Panc1 (cell line): ENCODE measurements around the gene KBTBD3. TPM values are rescaled to one million over a fixed set of nuclear protein-coding genes. Genes with fewer than 3 reads are reported as not detected.

Source experiments
- ATAC-seq: fragments of 200-7000 bp; cut with Tn5 transposase; 2 replicates; pipeline ENCODE4 v1.9.1; 2020; ENCODE audit warnings: mild to moderate bottlenecking, moderate library complexity
- BruUV-seq: library from RNA; stranded (reverse); fragments of 400-500 nt; replicated peaks from 2 replicates; lab custom pipeline; 2021; lab: Mats Ljungman, UMichigan
- CTCF ChIA-PET: fragments of 300-600 bp; sonication (Branson Sonifier 250); formaldehyde crosslinking; loops from one replicate; lab custom pipeline; 2022; ENCODE audit warnings: antibody characterized with exemption; lab: Charles Lee
- POLR2A ChIA-PET: fragments of 300-600 bp; sonication (Branson Sonifier 250); formaldehyde crosslinking; loops from one replicate; lab custom pipeline; 2022; ENCODE audit warnings: antibody characterized with exemption; lab: Charles Lee
- DNase-seq: peaks from one replicate; pipeline ENCODE4 v3.0.0-alpha.2; 2010; ENCODE audit warnings: low read depth, low spot score
- H3K27ac ChIP-seq: 2 replicates; pipeline ENCODE4 v1.5.1; 2011; ENCODE audit warnings: mild to moderate bottlenecking, low read length, inconsistent platforms
- H3K27me3 ChIP-seq: fragments of 200-500 bp; sonication (Bioruptor generic); 2 replicates; pipeline ENCODE4 v1.6.0; 2014; ENCODE audit warnings: low read length, inconsistent platforms; ENCODE audit not compliant: control insufficient read depth, insufficient read depth
- H3K36me3 ChIP-seq: fragments of 200-500 bp; sonication (Bioruptor generic); 2 replicates; pipeline ENCODE4 v1.5.1; 2014; ENCODE audit warnings: inconsistent platforms, mild to moderate bottlenecking, low read length, moderate library complexity; ENCODE audit not compliant: control insufficient read depth, insufficient read depth
- H3K4me1 ChIP-seq: 2 replicates; pipeline ENCODE4 v1.5.1; 2011; ENCODE audit warnings: inconsistent platforms, mild to moderate bottlenecking, low read length, moderate library complexity; ENCODE audit not compliant: control insufficient read depth, insufficient read depth
- H3K4me3 ChIP-seq, 2 experiments: 2 replicates each; pipeline ENCODE4 v1.5.1; 2011 to 2012; ENCODE audit warnings: low read depth in 2 of 2, low read length in 2 of 2, mild to moderate bottlenecking in 2 of 2, inconsistent platforms in 1 of 2, moderate library complexity in 1 of 2
- H3K9me3 ChIP-seq: fragments of 200-500 bp; sonication (Bioruptor generic); 2 replicates; pipeline ENCODE4 v1.5.1; 2014; ENCODE audit warnings: low read depth, mild to moderate bottlenecking, inconsistent platforms, low read length, moderate library complexity; ENCODE audit not compliant: control insufficient read depth, insufficient read depth
- POLR2AphosphoS5 ChIP-seq: IDR thresholded peaks from 2 replicates; pipeline ENCODE4 v1.6.1; 2012; ENCODE audit warnings: mild to moderate bottlenecking, low read depth, low read length, moderate library complexity
- SIN3A ChIP-seq: IDR thresholded peaks from 2 replicates; pipeline ENCODE4 v1.6.1; 2012; ENCODE audit warnings: low read depth, mild to moderate bottlenecking, low read length, moderate library complexity, borderline replicate concordance; ENCODE audit not compliant: insufficient read depth
- TCF7L2 ChIP-seq: IDR thresholded peaks from 2 replicates; pipeline ENCODE4 v1.6.1; 2011; ENCODE audit warnings: mild to moderate bottlenecking, low read depth, low read length, inconsistent platforms
- in situ Hi-C: cut with HindIII; loops from 2 replicates; pipeline ENCODE4 v1.10.0; 2016; ENCODE audit warnings: low sequenced_read_pairs, low pct_unique_long_range_greater_than_20kb
- intact Hi-C: fragments of 100-400 bp; cut with micrococcal nuclease; formaldehyde crosslinking; loops from one replicate; pipeline ENCODE4 v1.10.0; 2022; ENCODE audit not compliant: unreplicated experiment
- total RNA-seq: library from RNA; stranded (reverse); gene quantifications from one replicate; pipeline ENCODE4 v1.2.1, GENCODE V29; 2021; ENCODE audit not compliant: unreplicated experiment
- TF ChIP-seq, protein P1 (sequence below), 2 experiments: IDR thresholded peaks; 2 replicates each; pipeline ENCODE4 v1.6.1; 2011 to 2012; ENCODE audit warnings: low read depth in 2 of 2, control low read depth in 1 of 2, low read length in 1 of 2, mild to moderate bottlenecking in 1 of 2, moderate library complexity in 1 of 2; ENCODE audit not compliant: insufficient read depth in 1 of 2
- TF ChIP-seq, protein P2 (sequence below): fragments of 450-650 bp; IDR thresholded peaks from 2 replicates; pipeline ENCODE4 v1.5.1; 2017; ENCODE audit warnings: mild to moderate bottlenecking

KBTBD3 gene
- total RNA-seq, 1 experiment from 2014 or later: 5.7 TPM

DNA sequence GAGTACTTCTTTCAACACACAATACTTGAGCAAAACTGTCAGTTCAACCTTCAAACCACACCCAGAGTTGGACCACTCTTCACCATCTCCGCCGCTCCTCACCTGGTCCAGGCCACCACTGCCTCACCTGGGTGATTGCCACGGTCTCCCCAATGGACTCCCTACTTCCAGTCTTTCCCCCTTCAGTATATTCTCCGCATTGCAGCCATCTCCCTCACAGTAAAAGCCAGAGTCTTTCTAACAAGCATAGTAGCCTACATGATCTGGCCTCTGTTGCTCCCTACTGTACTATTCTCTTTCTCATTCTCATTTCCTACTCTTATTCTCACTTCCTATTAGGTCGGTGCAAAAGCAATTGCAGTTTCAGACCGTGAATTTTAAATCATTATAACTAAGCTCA, 28.8 kb upstream of the KBTBD3 start:
- DNase-seq (no peak), ATAC-seq (no peak)
- no peaks in the 10 kb centered on the region for H3K36me3 ChIP-seq
- H3K4me1 ChIP-seq: no peaks in the 10 kb centered on the region
- H3K27ac ChIP-seq: no peak overlapping the region
- in situ Hi-C loops (no loop called here), intact Hi-C loops (no loop called here)
- no peaks in the 10 kb centered on the region for H3K9me3 ChIP-seq
- BruUV-seq: no TSS peak
- ChIA-PET CTCF (no interaction called here), POLR2A (no interaction called here)
- H3K27me3 ChIP-seq: no peaks in the 10 kb centered on the region
- no peak overlapping the region for H3K4me3 ChIP-seq
- TF ChIP-seq, protein P1, sequence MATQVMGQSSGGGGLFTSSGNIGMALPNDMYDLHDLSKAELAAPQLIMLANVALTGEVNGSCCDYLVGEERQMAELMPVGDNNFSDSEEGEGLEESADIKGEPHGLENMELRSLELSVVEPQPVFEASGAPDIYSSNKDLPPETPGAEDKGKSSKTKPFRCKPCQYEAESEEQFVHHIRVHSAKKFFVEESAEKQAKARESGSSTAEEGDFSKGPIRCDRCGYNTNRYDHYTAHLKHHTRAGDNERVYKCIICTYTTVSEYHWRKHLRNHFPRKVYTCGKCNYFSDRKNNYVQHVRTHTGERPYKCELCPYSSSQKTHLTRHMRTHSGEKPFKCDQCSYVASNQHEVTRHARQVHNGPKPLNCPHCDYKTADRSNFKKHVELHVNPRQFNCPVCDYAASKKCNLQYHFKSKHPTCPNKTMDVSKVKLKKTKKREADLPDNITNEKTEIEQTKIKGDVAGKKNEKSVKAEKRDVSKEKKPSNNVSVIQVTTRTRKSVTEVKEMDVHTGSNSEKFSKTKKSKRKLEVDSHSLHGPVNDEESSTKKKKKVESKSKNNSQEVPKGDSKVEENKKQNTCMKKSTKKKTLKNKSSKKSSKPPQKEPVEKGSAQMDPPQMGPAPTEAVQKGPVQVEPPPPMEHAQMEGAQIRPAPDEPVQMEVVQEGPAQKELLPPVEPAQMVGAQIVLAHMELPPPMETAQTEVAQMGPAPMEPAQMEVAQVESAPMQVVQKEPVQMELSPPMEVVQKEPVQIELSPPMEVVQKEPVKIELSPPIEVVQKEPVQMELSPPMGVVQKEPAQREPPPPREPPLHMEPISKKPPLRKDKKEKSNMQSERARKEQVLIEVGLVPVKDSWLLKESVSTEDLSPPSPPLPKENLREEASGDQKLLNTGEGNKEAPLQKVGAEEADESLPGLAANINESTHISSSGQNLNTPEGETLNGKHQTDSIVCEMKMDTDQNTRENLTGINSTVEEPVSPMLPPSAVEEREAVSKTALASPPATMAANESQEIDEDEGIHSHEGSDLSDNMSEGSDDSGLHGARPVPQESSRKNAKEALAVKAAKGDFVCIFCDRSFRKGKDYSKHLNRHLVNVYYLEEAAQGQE (IDR thresholded peaks at IDR 0.05; ENCODE audit: insufficient read depth in 1 of 2, low read depth in 2 of 2, low read length in 1 of 2): no peak
- TF ChIP-seq TCF7L2 (no peak), POLR2AphosphoS5 (no peak), SIN3A (no peak)
- TF ChIP-seq, protein P2, sequence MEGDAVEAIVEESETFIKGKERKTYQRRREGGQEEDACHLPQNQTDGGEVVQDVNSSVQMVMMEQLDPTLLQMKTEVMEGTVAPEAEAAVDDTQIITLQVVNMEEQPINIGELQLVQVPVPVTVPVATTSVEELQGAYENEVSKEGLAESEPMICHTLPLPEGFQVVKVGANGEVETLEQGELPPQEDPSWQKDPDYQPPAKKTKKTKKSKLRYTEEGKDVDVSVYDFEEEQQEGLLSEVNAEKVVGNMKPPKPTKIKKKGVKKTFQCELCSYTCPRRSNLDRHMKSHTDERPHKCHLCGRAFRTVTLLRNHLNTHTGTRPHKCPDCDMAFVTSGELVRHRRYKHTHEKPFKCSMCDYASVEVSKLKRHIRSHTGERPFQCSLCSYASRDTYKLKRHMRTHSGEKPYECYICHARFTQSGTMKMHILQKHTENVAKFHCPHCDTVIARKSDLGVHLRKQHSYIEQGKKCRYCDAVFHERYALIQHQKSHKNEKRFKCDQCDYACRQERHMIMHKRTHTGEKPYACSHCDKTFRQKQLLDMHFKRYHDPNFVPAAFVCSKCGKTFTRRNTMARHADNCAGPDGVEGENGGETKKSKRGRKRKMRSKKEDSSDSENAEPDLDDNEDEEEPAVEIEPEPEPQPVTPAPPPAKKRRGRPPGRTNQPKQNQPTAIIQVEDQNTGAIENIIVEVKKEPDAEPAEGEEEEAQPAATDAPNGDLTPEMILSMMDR: no peak

DNA sequence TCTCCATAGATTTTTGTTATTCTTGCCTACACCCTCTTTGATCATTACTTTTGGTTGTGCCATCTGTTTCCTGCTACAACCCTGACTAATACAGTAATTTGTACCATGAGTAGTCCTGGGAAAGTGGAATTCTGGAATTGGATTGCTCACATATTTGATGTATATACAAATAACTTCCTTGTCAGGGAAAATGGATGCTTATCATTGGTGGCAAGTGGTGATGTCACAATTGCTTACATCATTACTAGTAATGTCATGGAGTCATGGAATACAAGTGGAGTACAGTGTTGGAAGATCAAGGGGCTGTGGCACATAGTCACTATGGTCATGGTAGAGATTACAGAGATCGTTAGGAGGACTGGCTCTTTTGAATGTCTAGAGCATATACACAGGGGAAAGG, 24.7 kb upstream of the KBTBD3 start:
- ATAC-seq (no peak), DNase-seq (no peak)
- ChIA-PET CTCF (no interaction called here), POLR2A (no interaction called here)
- Histone ChIP-seq H3K27me3 (no peaks in the 10 kb centered on the region), H3K36me3 (peaks cover 14% of the 10 kb centered on the region), H3K27ac (no peak overlapping the region), H3K9me3 (no peaks in the 10 kb centered on the region), H3K4me3 (no peak overlapping the region), H3K4me1 (no peaks in the 10 kb centered on the region)
- TF ChIP-seq, protein P2: no peak
- TF ChIP-seq, protein P1 (IDR thresholded peaks at IDR 0.05; ENCODE audit: insufficient read depth in 1 of 2, low read depth in 2 of 2, low read length in 1 of 2): no peak
- no peak for TF ChIP-seq SIN3A
- TF ChIP-seq TCF7L2: no peak
- TF ChIP-seq POLR2AphosphoS5: no peak
- intact Hi-C loops (no loop called here), in situ Hi-C loops (no loop called here)
- BruUV-seq: no TSS peak
